GM19452 (cell line): ENCODE results near the gene TNFRSF4.

Experiments
- ATAC-seq: cut with Tn5 transposase; IDR thresholded peaks from one replicate; pipeline ENCODE4 v1.9.1; 2021; ENCODE audit not compliant: unreplicated experiment

TNFRSF4 gene

GRCh38 chr1:1219341-1219740 lies 5.4 kb upstream of the TNFRSF4 start:
- no peak for ATAC-seq

GRCh38 chr1:1218524-1219200 lies 4.7 kb upstream of the TNFRSF4 start:
- no peak for ATAC-seq

- ATAC-seq, result no peak
Observed at GRCh38 chr1:1217621-1218523, 3.9 kb upstream of the TNFRSF4 start.

GRCh38 chr1:1216770-1217620 lies 3.0 kb upstream of the TNFRSF4 start:
- no peak for ATAC-seq

- no peak for ATAC-seq
Observed at GRCh38 chr1:1215881-1216605, 2.1 kb upstream of the TNFRSF4 start.

- ATAC-seq, result no peak
Observed at GRCh38 chr1:1215080-1215676, 1.2 kb upstream of the TNFRSF4 start.

- no peak for ATAC-seq
Observed at GRCh38 chr1:1212780-1213344, 1.1 kb downstream of the TNFRSF4 start.

- no peak for ATAC-seq
Observed at GRCh38 chr1:1211541-1212441, 2.2 kb downstream of the TNFRSF4 start.

GRCh38 chr1:1210726-1211540 lies 3.0 kb downstream of the TNFRSF4 start:
- ATAC-seq, result no peak

GRCh38 chr1:1208713-1209433 lies 5.1 kb downstream of the TNFRSF4 start:
- ATAC-seq, result no peak

- ATAC-seq, result no peak
Observed at GRCh38 chr1:1207571-1207892, 6.4 kb downstream of the TNFRSF4 start.

GRCh38 chr1:1206966-1207531 lies 6.9 kb downstream of the TNFRSF4 start:
- ATAC-seq, result no peak

GRCh38 chr1:1206376-1206965 lies 7.5 kb downstream of the TNFRSF4 start, which contains the start of gene TNFRSF18:
Gene TNFRSF18, minus strand, starts transcription at chr1:1206592. Its CDS starts 21 bp downstream, at chr1:1206571.
- no peak for ATAC-seq

- no peak for ATAC-seq
Observed at GRCh38 chr1:1205769-1206375, 8.1 kb downstream of the TNFRSF4 start.

GRCh38 chr1:1204998-1205768 lies 8.8 kb downstream of the TNFRSF4 start:
- ATAC-seq, result no peak
